Stimulated activated memory B cell treated with anti-CD40 and anti-IgM and Interleukin-4, amounts not matched to agents 10 μg/mL and 1 μg/mL and 100 μg/mL, for 72 hours (primary cell): ENCODE measurements around the gene A3GALT2.

Experiments used
- ATAC-seq: fragments of 150-1000 bp; cut with Tn5 transposase; 2 replicates; pipeline ENCODE4 v1.10.0; 2021
- H3K27ac Mint-ChIP-seq: one replicate; pipeline ENCODE4 v1.8.0; 2022; ENCODE audit warnings: mild to moderate bottlenecking, mixed read lengths
- H3K27me3 Mint-ChIP-seq: one replicate; pipeline ENCODE4 v1.8.0; 2022; ENCODE audit warnings: mixed read lengths
- H3K36me3 Mint-ChIP-seq: one replicate; pipeline ENCODE4 v1.8.0; 2022; ENCODE audit warnings: mixed read lengths
- H3K4me1 Mint-ChIP-seq: one replicate; pipeline ENCODE4 v1.8.0; 2022; ENCODE audit warnings: mixed read lengths
- H3K4me3 Mint-ChIP-seq: one replicate; pipeline ENCODE4 v1.8.0; 2022; ENCODE audit warnings: mild to moderate bottlenecking, moderate library complexity, mixed read lengths
- H3K9me3 Mint-ChIP-seq: one replicate; pipeline ENCODE4 v1.8.0; 2022; ENCODE audit warnings: mixed read lengths

Gene A3GALT2

GRCh38 chr1:33320619-33321165, at the start of gene A3GALT2:
A3GALT2 (minus strand) TSS chr1:33321098; CDS start chr1:33321098, 0 bp downstream.
- no peak for ATAC-seq

GRCh38 chr1:33370301-33370700, 49.4 kb upstream of the A3GALT2 start:
- H3K4me3 Mint-ChIP-seq: no peak overlapping the region
- peaks cover 56% of the 10 kb centered on the region for H3K27me3 Mint-ChIP-seq
- H3K4me1 Mint-ChIP-seq: peaks cover 5% of the 10 kb centered on the region
- no peak overlapping the region for H3K27ac Mint-ChIP-seq
- no peak for ATAC-seq
- no peaks in the 10 kb centered on the region for H3K36me3 Mint-ChIP-seq
- no peaks in the 10 kb centered on the region for H3K9me3 Mint-ChIP-seq

More at GRCh38 chr1:33320619-33321165, at the start of gene A3GALT2:
- no peaks in the 10 kb centered on the region for H3K4me1 Mint-ChIP-seq
- H3K36me3 Mint-ChIP-seq: peaks cover 28% of the 10 kb centered on the region
- peaks cover 22% of the 10 kb centered on the region for H3K27me3 Mint-ChIP-seq
- no peak within 1 kb of the TSS for H3K27ac Mint-ChIP-seq
- H3K9me3 Mint-ChIP-seq: no peaks in the 10 kb centered on the region
- no peak within 1 kb of the TSS for H3K4me3 Mint-ChIP-seq

GRCh38 chr1:33369764-33370163, 48.9 kb upstream of the A3GALT2 start:
- ATAC-seq: no peak
- H3K9me3 Mint-ChIP-seq: no peaks in the 10 kb centered on the region
- peaks cover 5% of the 10 kb centered on the region for H3K4me1 Mint-ChIP-seq
- H3K4me3 Mint-ChIP-seq: no peak overlapping the region
- H3K27me3 Mint-ChIP-seq: peaks cover 56% of the 10 kb centered on the region
- H3K27ac Mint-ChIP-seq: no peak overlapping the region
- H3K36me3 Mint-ChIP-seq: no peaks in the 10 kb centered on the region

- Mint-ChIP-seq H3K9me3 (no peaks in the 10 kb centered on the region), H3K4me1 (peaks cover 5% of the 10 kb centered on the region), H3K27ac (no peak overlapping the region), H3K36me3 (no peaks in the 10 kb centered on the region), H3K27me3 (peaks cover 56% of the 10 kb centered on the region), H3K4me3 (no peak overlapping the region)
- ATAC-seq: no peak
These were observed 48.2 kb upstream of the A3GALT2 start for GRCh38 chr1:33369081-33369480.

- Mint-ChIP-seq H3K9me3 (no peaks in the 10 kb centered on the region), H3K36me3 (no peaks in the 10 kb centered on the region), H3K4me1 (peaks cover 5% of the 10 kb centered on the region), H3K27me3 (peaks cover 51% of the 10 kb centered on the region), H3K27ac (no peak overlapping the region), H3K4me3 (no peak overlapping the region)
- no peak for ATAC-seq
These were observed 47.5 kb upstream of the A3GALT2 start for GRCh38 chr1:33368431-33368830.

- no peak overlapping the region for H3K4me3 Mint-ChIP-seq
- no peaks in the 10 kb centered on the region for H3K9me3 Mint-ChIP-seq
- peak; percentile 84 for ATAC-seq
- no peak overlapping the region for H3K27ac Mint-ChIP-seq
- peaks cover 44% of the 10 kb centered on the region for H3K27me3 Mint-ChIP-seq
- peaks cover 5% of the 10 kb centered on the region for H3K4me1 Mint-ChIP-seq
- H3K36me3 Mint-ChIP-seq: no peaks in the 10 kb centered on the region
These were observed 46.8 kb upstream of the A3GALT2 start for GRCh38 chr1:33367485-33368405.

GRCh38 chr1:33366762-33367484, 46.0 kb upstream of the A3GALT2 start:
- H3K27me3 Mint-ChIP-seq: peaks cover 38% of the 10 kb centered on the region
- no peak overlapping the region for H3K27ac Mint-ChIP-seq
- no peaks in the 10 kb centered on the region for H3K9me3 Mint-ChIP-seq
- H3K4me1 Mint-ChIP-seq: peaks cover 5% of the 10 kb centered on the region
- H3K4me3 Mint-ChIP-seq: peak overlapping the region; percentile 2
- no peaks in the 10 kb centered on the region for H3K36me3 Mint-ChIP-seq
- ATAC-seq: no peak

GRCh38 chr1:33365560-33365997, 44.7 kb upstream of the A3GALT2 start:
- Mint-ChIP-seq H3K27ac (no peak overlapping the region), H3K36me3 (no peaks in the 10 kb centered on the region), H3K4me1 (peaks cover 5% of the 10 kb centered on the region), H3K27me3 (peaks cover 25% of the 10 kb centered on the region), H3K4me3 (no peak overlapping the region), H3K9me3 (no peaks in the 10 kb centered on the region)
- ATAC-seq: no peak

- ATAC-seq: no peak
- Mint-ChIP-seq H3K27me3 (peaks cover 19% of the 10 kb centered on the region), H3K9me3 (no peaks in the 10 kb centered on the region), H3K36me3 (no peaks in the 10 kb centered on the region), H3K27ac (no peak overlapping the region), H3K4me3 (no peak overlapping the region), H3K4me1 (peaks cover 5% of the 10 kb centered on the region)
These were observed 43.6 kb upstream of the A3GALT2 start for GRCh38 chr1:33364565-33364918.

- no peaks in the 10 kb centered on the region for H3K9me3 Mint-ChIP-seq
- H3K36me3 Mint-ChIP-seq: no peaks in the 10 kb centered on the region
- H3K4me1 Mint-ChIP-seq: peaks cover 5% of the 10 kb centered on the region
- ATAC-seq: no peak
- H3K4me3 Mint-ChIP-seq: no peak overlapping the region
- no peak overlapping the region for H3K27ac Mint-ChIP-seq
- peaks cover 11% of the 10 kb centered on the region for H3K27me3 Mint-ChIP-seq
These were observed 42.6 kb upstream of the A3GALT2 start for GRCh38 chr1:33363470-33363861.

- no peaks in the 10 kb centered on the region for H3K36me3 Mint-ChIP-seq
- H3K27me3 Mint-ChIP-seq: peaks cover 11% of the 10 kb centered on the region
- no peak overlapping the region for H3K27ac Mint-ChIP-seq
- ATAC-seq: no peak
- H3K4me1 Mint-ChIP-seq: peaks cover 5% of the 10 kb centered on the region
- H3K9me3 Mint-ChIP-seq: no peaks in the 10 kb centered on the region
- no peak overlapping the region for H3K4me3 Mint-ChIP-seq
These were observed 42.1 kb upstream of the A3GALT2 start for GRCh38 chr1:33363021-33363420.

- Mint-ChIP-seq H3K27ac (no peak overlapping the region), H3K4me1 (no peaks in the 10 kb centered on the region), H3K27me3 (peaks cover under 1% of the 10 kb centered on the region), H3K9me3 (no peaks in the 10 kb centered on the region), H3K4me3 (no peak overlapping the region), H3K36me3 (no peaks in the 10 kb centered on the region)
- no peak for ATAC-seq
These were observed 40.8 kb upstream of the A3GALT2 start for GRCh38 chr1:33361532-33362235.

- Mint-ChIP-seq H3K4me3 (no peak overlapping the region), H3K4me1 (no peaks in the 10 kb centered on the region), H3K9me3 (no peaks in the 10 kb centered on the region), H3K27me3 (no peaks in the 10 kb centered on the region), H3K27ac (no peak overlapping the region), H3K36me3 (no peaks in the 10 kb centered on the region)
- no peak for ATAC-seq
These were observed 39.5 kb upstream of the A3GALT2 start for GRCh38 chr1:33360367-33360766.

- Mint-ChIP-seq H3K27me3 (no peaks in the 10 kb centered on the region), H3K4me1 (no peaks in the 10 kb centered on the region), H3K27ac (no peak overlapping the region), H3K36me3 (no peaks in the 10 kb centered on the region), H3K4me3 (no peak overlapping the region), H3K9me3 (no peaks in the 10 kb centered on the region)
- no peak for ATAC-seq
These were observed 39.0 kb upstream of the A3GALT2 start for GRCh38 chr1:33359931-33360330.
